Epithelial cell of esophagus (primary cell): ENCODE measurements around the gene YIF1A.

Experiments used
- DNase-seq: peaks from one replicate; pipeline ENCODE4 v3.0.0; 2010; ENCODE audit warnings: low read depth
- H3K4me3 ChIP-seq: 2 replicates; pipeline ENCODE4 v1.5.1; 2011; ENCODE audit warnings: mild to moderate bottlenecking, low read length, control low read depth
- CTCF ChIP-seq: IDR thresholded peaks from 2 replicates; pipeline ENCODE4 v1.5.1; 2011; ENCODE audit warnings: low read depth, mild to moderate bottlenecking, low read length, control low read depth, inconsistent platforms; ENCODE audit not compliant: insufficient read depth; ENCODE audit errors: missing control alignments

YIF1A gene

GRCh38 chr11:66288671-66289547 is at the start of gene YIF1A:
Gene YIF1A (minus strand): TSS chr11:66289143. CDS start chr11:66288985, 158 bp downstream.
- peak; percentile 100 for DNase-seq

DNA sequence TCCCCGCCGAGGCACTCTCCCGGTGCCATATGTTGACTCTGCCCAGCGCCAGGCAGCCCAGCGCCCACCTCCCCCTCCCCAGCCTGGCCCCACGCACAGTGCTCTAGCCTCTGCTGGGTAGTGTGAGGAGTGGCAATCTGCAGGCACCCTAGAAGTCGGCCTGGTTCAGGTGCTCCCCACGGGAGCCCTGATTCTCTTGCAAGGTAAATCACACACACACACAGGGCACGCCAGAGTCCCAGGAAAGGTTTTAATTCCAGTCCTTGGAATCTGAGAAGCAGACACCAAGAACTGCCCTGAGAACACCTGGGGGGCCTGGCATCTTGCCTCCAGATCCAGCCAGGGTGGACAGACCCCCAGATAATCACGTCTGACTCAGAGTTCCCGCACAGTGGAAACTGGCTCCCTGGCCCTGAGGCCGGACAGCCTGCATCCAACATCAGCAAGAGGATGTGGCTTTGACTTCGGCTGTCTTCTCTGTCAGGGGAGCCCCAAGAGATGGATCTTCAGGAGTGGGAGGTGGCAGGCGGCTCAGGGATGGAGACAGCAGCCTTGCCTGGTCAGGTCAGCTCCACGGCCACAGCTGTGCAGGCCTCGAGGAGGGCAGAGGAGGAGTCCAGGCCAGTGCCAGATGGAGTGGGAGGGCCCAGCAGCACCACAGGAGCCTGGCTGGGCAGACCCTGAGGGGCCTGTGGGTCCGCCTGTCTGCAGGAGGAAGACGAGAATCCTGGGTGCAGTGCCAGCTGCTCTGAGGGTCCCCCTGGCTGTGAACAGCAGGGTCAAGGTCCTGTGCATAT is 48.4 kb upstream of the YIF1A start:
- no peak for TF ChIP-seq CTCF
- DNase-seq = no peak
- H3K4me3 ChIP-seq = no peak overlapping the region

More at GRCh38 chr11:66288671-66289547, at the start of gene YIF1A:
- no peak for TF ChIP-seq CTCF
- peak within 1 kb of the TSS; percentile 79 for H3K4me3 ChIP-seq

GRCh38 chr11:66336234-66337102 is 47.5 kb upstream of the YIF1A start, which contains the start of gene RIN1:
Gene RIN1 (minus strand): TSS chr11:66336434. CDS start chr11:66336402, 32 bp downstream.
- no peak for TF ChIP-seq CTCF
- H3K4me3 ChIP-seq = peak within 1 kb of the TSS; percentile 90
- DNase-seq = peak; percentile 97

- H3K4me3 ChIP-seq = peak overlapping the region; percentile 90
- no peak for TF ChIP-seq CTCF
- peak; percentile 26 for DNase-seq
Measured at GRCh38 chr11:66335531-66336233, 46.7 kb upstream of the YIF1A start.

- no peak for DNase-seq
- H3K4me3 ChIP-seq = peak overlapping the region; percentile 90
- no peak for TF ChIP-seq CTCF
Measured at GRCh38 chr11:66334605-66335442, 45.9 kb upstream of the YIF1A start.
